GM18951 (cell line): ENCODE data around the gene IL22RA1.

Experiments used
- POLR2A ChIP-seq: IDR thresholded peaks from 4 replicates; pipeline ENCODE4 v1.6.1; 2011; ENCODE audit warnings: mild to moderate bottlenecking; ENCODE audit not compliant: insufficient read length, insufficient read depth; ENCODE audit errors: extremely low read depth
- in situ Hi-C: fragments of 300-500 bp; cut with MboI; formaldehyde crosslinking; loops from one replicate; pipeline ENCODE4 v1.12.0; 2022; ENCODE audit warnings: low sequenced_read_pairs, mixed read lengths, inconsistent platforms; ENCODE audit not compliant: unreplicated experiment

Gene IL22RA1

DNA sequence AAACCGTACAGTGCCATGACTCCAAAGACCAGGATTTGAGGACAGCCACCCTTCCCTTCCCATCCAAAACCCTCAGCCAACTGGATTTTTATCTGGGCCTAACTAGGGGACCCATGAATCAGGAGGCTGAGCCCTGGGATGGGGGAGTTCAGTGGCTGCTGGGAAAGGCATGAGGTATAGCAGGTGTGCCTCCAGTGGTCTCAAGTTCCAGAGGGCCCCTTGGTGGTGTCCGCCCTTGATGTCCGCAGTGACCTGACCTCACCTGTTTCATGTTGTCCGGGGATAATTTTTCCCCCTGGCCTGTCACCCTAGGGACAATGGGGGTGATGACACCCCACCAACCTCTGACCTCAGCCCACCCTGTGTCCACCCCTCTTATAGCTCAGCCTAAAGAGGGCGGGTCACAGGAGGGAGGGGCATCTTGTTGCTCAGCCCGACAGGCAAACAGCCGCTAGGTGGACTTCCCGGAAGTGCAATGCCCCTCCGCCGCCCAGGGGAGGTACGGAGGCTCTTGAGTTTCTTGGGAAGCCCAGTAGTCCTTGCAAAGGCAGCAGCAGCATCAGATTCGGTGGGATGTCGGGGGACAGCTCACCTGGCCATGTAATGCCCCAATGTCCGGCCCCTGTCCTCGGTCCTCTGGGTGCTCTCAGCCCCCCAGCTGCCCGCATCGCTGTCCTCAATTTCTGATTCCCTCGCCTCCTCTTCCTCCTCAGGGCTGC, 13.8 kb upstream of the IL22RA1 start:
- no peak for TF ChIP-seq POLR2A
- in situ Hi-C loops = no loop called here

- TF ChIP-seq POLR2A = no peak
- in situ Hi-C loops = no loop called here
Measured at GRCh38 chr1:24155011-24155782, 12.3 kb upstream of the IL22RA1 start.

GRCh38 chr1:24154215-24154614, 11.3 kb upstream of the IL22RA1 start:
- in situ Hi-C loops = no loop called here
- no peak for TF ChIP-seq POLR2A

DNA sequence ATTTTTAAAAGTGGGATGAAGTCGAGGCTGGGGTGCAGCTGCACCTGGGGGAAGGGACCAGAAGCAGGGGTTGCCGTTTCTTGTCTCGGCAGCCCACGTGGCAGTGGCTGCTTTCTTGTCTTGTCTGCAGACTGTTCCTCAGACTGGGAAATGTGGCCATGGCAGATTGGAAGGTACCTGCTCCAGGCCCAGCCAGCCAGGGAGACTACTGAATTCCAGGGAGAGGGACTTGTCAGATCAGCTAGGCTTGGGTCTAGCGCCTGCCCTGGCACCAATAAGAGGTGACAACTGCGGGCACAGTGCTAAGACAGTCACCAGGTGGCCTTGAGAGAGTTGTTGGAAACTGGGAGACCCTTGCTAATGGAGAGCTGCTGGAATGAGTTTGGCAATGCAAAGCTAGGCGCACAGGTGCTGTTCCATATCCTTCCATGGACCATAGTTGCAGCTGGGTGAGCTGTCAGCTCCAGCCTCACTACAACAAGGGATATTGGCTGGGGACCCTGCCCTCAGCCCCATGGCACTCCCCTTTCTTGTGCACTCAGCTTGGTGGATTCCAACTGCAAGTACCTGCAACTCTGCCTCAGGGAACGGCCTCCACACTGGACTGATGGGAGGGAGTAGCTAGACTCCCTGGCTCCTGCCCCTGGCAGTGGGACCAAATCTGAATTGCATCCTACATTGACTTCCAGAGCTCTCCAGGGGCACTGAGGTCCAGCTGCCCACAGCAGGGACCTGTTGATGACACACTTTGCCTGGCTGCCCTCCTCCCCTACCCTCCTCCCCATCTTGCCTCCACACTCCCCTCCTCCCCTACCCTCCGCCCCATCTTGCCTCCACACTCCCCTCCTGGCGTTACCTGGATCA, 9.9 kb upstream of the IL22RA1 start:
- in situ Hi-C loops = no loop called here
- TF ChIP-seq POLR2A = no peak

DNA sequence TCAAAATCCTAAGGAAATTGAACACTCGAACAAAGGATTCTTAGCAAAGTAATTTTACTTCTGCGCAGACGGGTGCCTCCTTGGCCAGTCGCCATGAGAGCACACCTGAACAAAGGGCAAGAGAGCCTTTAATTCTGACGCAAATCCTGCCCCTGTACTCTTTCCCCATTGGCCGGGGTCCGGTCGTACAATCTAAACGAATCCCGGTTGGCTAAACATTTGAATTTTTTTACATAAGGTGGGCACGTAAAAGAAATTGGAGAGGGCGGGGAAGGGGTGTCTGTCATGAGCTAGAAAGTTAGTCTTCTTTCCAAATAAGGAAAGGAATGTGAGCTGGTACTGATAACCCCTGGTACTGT, 8.2 kb upstream of the IL22RA1 start:
- in situ Hi-C loops = no loop called here
- no peak for TF ChIP-seq POLR2A

DNA sequence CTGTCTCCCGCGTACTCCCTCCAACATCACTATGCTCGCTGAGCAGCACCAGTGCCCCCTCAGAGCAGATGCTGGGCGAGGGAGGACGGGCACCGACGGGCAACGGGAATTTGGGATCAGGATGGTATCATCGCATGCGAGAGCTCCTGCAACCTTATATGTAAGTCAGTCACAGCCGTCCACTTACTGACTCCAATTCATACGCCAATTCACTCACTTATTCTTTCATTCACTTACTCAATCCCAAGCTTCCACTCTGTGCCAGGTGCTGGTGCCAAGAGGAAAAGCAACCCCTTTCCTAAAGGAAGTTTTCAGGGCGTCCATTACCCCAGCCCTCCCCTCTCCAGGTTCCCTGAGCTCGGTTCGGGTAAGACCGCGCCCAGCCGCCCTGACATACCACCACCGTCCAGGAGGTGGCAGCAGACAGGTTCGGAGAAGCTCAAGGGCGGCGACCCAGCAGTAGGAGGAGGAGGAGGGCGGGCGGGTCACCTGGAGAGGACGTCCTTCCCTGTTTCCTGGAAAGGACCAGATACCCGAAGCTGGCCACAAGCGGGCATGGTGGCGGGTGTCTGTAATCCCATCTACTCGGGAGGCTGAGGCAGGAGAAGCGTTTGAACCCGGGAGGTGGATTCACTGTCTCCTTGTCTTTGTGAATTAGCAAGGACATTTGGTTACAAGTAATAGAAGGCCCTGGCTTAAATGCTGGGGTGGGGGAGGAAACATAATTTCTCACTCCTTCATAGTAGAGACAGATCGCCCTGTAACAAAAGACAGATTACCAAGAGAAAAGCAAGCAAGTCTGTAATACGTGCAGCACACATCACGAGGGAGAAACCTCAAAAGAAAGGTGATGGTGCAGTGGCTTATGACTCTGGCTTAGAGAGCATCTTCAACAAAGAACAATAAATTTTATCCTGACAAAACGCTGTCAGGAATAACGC, 7.6 kb upstream of the IL22RA1 start:
- TF ChIP-seq POLR2A = no peak
- in situ Hi-C loops = no loop called here

- TF ChIP-seq POLR2A = no peak
- in situ Hi-C loops = no loop called here
Measured at GRCh38 chr1:24149866-24150233, 6.9 kb upstream of the IL22RA1 start.

GRCh38 chr1:24147816-24148215, 4.9 kb upstream of the IL22RA1 start:
- in situ Hi-C loops = no loop called here
- no peak for TF ChIP-seq POLR2A

- no peak for TF ChIP-seq POLR2A
- in situ Hi-C loops = no loop called here
Measured at GRCh38 chr1:24147194-24147593, 4.3 kb upstream of the IL22RA1 start.

GRCh38 chr1:24141311-24141997, 1.5 kb downstream of the IL22RA1 start:
- in situ Hi-C loops = no loop called here

DNA sequence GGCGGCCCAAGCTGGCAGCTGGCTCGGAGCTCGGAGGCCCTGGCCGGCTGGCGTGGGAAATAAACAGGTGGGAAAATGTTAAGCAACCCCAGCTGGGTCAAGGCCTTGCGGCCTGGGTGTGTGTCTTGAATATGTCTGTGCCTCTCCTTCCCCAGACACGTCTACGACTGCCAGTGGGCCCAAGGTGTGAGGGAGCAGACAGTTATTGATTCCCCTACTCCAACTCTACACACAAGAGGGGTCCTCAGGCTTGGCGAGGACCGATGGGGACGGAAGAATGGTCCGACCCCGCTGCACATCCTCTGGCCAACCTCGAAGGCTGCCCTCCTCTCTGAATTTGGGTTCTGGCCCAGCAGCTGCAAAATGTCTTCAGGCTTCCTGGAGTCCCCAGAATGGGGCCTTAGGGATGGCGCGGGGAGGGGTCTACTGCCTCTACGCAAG, 2.2 kb downstream of the IL22RA1 start:
- no peak for TF ChIP-seq POLR2A
- in situ Hi-C loops = no loop called here

More at GRCh38 chr1:24141311-24141997, 1.5 kb downstream of the IL22RA1 start:
- no peak for TF ChIP-seq POLR2A
